Ureter (tissue), 1 donor: ENCODE measurements around the gene TEDDM1. TPM values are rescaled to one million over a fixed set of nuclear protein-coding genes. Genes with fewer than 3 reads are reported as not detected.
A peak's percentile ranks its signal among the peaks of the same experiment; 100 is the strongest.
"Not testable (repeated sequence)": the region's sequence is repeated elsewhere in the genome, so short reads cannot be mapped to it uniquely, and the experiment has no call there.

Experiments used
- DNase-seq: peaks from one replicate; pipeline ENCODE4 v3.0.0-alpha.2; 2020; ENCODE audit warnings: low spot score
- total RNA-seq: library from RNA; stranded (reverse); gene quantifications from one replicate; pipeline ENCODE4 v1.2.4, GENCODE V29; 2023
- donor health status: DM: yes; HTN: yes; CAD: no.

TEDDM1 gene
- total RNA-seq, 1 donor from 2014 or later: not detected

DNA sequence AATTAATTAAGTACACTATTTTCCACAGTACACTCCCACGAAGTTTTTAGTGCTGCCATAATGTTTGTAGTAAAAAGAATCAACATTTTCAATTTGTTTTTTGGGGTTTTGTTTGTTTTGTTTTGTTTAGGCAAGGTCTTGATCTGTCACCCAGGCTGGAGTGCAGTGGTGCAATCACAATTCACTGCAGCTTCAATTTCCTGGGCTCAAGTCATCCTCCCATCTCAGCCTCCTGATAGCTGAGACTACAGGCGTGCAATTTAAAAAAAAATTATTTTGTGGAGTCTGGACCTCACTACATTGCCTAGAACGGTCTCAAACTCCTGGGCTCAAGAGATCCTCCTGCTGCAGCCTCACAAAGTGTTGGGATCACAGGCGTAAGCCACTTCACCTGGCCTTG lies 20.3 kb downstream of the TEDDM1 start:
- no peak for DNase-seq

DNA sequence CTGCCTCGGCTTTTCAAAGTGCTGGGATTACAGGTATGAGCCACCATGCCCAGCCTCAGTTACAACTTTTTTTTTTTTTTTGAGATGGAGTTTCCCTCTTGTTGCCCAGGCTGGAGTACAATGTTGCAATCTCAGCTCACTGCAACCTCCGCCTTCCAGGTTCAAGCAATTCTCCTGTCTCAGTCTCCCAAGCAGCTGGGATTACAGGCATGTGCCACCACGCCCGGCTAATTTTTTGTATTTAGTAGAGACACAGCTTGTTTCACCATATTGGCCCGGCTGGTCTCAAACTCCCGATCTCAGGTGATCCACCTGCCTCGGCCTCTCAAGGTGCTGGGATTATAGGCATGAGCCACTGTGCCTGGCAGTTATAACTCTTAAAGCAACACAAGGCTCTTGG lies 20.7 kb downstream of the TEDDM1 start:
- DNase-seq: not testable (repeated sequence)

DNA sequence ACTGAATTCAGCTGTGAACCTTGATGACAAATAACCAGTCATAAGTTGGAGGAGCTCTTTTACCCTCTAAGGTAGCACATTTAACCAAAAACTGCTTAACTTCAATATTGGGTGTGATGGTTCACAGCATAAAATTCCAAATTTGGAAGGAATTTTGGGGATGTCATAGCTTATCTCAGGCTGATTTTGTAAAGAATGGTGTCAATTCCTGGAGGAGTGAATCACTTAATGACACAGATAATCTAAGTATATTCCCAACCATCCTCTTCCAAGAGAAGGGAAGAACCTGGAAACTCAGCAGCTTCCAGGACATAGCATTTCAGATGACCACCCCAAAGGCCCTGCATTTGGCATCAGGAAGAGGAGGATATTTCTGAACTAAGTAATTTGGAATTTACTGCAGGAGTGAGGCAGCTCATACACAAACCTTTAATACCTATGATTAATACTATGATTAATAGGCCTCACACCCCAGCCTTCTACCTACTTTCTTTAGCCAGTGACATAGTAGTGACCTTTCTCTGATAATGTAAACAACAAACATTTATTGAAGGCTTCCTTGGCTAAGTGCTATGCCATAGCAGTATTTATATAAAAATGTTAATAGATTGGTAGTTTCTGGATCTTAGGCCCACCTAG lies 23.4 kb downstream of the TEDDM1 start:
- DNase-seq: no peak

DNA sequence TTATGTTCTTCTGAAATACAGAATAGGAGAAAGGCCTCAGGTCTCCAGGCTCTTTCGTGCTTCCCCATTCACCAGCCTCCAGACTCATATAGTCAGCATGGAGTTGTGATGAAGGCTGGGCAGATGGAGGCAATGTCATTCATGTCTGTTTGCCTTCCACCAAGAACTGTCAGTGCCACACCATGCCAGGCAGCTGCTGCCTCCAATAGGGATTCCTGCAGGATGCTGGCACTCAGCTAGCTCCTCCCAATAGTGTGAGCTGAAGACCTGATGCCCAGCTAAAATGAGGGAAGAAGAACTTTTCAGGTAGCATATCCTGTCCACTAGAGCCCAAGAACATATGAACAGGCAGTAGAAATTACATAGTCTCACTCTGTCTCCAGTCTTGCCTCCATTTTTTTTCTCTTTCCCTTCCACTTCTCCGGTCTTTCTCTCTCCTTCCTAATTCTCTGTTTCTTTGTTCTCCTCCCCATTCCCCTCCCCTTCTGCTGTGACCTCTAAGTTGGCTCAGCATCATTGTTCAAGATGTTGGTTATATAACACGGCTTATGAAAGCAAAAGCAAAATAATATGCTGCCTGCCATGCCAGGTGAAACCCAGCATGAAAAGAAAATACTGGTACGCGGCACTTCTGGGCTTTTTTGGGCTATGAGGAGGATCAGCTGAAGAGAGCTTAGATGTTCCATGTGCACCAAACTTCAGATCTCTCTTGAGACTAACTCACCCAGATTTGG lies 26.2 kb downstream of the TEDDM1 start:
- DNase-seq: no peak

DNA sequence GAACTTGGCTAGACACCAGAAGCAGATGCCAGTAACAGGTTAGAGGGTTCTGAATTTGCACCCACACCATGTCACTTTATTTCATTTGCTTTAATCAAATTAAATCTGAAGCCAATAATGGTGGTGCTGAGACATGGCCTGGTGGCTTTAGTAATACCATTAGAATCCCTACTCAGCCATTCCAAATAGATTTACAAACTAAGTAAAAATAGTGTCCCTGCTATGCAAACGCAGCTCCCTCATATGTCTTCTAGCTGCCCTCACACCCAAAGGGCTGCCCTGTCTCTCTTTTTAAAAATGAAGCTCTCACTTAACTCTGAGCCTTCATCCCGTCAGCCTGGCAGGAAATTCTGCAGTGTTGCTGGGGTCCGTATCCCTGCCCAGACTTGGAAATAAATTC lies 29.9 kb downstream of the TEDDM1 start:
- no peak for DNase-seq

DNA sequence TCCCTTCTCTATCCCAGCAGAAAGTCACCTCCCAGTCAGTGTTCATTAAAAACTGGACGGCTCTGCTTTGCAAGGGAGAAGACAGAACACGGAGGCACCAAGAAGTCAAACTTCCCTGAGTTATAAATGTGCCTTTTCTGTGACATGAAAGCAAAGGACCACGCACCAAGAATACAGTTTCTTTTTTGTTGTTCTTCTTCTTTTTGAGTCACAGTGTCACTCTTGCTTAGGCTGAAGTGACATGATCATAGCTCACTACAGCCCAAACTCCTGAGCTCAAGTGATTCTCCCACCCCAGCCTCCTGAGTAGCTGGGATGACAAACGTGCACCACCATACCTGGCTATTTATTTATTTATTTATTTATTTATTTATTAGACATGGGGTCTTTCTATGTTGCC lies 31.6 kb downstream of the TEDDM1 start:
- no peak for DNase-seq

DNA sequence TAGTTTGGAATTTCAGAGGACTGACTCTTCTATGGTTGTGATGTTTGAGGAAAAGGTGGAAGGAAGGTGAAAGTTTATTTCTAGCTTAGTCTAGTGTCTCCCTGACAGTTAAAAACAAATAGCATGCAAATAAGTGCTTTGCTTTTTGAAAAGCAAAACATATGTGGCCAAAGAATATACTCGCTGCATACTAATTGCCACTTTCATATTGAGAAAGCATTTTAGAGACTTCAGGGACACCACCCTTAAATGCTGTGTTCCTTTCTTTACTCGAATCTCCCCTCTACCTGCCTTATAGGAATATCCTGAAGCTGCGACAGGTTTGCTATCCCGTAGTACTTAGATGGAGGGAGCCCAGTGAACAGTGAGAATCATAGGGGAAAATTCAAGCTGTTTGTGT lies 32.1 kb downstream of the TEDDM1 start:
- DNase-seq: no peak

DNA sequence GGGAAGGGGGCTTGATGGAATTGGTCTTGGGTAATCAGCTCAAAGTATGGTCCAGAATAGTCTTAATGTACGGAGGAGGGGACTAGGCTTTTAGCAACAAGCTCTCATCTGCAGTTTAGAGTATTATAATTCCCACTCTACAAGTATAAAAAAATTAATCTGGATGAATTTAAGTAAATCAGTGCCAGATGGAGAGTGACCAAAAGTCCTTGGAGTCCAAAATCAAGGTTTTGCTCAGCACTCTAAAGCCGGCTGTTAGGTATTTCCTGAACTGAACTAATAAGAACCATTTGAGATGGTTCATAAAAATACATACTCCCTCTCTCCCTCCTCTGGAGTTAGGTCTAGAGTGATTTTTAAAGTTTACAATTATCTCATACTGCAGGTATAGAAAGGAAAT lies 32.5 kb downstream of the TEDDM1 start:
- DNase-seq: no peak

DNA sequence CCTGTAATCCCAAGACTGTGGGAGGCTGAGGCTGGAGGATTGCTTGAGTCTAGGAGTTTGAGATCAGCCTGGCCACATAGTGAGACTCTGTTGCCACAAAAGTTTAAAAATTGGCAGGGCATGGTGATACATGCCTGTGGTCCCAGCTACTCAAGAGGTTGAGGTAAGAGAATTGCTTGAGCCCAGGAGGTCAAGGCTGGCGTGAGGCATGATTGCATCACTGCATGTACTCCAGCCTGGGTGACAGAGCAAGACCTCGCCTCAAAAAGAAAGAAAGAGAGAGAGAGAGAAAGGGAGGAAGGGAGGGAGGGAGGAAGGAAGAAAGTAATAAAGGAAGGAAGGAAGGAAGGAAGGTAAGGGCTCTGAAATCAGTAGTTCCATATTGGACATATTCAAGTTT lies 33.9 kb downstream of the TEDDM1 start:
- no peak for DNase-seq

DNA sequence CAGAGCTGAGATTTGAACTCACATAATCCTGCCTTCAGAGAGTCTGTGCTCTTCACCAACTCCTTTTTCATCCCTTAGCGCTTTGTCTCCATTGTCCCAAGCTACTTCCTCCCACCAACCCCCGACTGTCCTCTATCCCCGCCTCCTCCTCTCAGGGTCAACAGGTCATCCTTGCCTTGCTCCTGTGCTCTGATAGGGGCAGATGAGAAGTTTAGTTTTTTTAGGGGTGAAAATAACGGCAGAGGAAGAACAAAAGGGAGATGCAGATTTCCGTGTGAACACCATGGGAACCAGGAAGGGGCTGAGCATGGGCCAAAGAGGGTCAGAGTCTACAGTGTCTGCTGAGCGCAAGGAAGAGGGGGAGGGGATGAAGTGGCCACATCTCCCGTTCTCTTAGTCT lies 40.8 kb downstream of the TEDDM1 start:
- DNase-seq: no peak

DNA sequence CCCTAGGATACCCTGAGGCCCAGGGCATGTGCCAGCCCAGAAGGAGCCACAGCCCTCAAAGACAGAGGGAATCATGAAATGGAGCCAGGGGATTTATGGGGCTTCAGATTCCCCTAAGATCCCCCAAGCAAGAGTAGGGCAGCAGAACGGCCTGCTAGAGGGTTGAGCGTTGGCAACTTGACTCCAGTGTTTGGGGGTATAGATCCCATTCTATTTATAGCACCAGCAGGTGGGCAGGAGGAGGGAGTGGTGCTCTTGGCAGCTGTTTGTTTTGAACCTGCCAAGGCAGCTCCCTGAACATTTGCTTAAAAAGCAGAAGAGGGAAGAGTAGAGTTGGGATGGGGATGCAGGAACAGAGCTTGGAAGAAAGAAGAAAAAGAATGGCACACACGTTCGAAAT lies 42.6 kb downstream of the TEDDM1 start:
- DNase-seq: no peak

DNA sequence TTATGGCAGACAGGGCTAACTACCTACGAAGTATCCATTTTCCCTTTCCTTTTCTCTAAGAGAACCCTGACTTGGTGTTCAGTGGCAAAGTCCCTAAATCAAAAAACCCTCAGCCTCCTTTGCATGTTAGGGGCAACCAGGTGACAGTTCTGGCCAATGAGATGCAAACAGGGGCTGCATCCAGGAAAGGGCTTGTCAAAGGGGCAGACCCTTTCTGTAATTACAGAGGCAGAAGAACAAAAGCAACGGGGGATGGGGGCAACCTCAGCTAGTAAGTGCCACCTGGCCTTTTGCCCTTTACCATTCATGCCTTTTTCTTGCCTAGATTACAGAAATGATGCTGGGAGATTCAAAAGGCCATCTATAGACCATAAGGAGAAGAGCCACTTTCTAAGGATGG lies 43.3 kb downstream of the TEDDM1 start:
- DNase-seq: no peak

DNA sequence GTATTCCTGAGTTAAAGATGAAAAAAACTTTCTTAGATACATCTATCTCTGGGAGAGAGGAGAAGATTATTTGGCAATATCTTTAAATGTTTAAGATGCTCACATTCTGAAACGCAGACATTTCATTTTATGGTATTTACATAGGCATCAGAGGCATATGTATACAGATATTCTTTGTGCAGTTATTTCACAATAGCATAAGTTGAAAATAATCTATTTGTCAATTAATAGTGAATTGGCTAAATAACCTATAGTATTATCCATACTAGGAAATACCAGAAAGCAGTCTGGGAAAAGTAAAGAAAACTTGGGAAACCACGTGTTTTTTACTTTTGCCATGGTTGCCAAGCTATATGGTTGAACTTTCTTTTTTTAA lies 44.8 kb downstream of the TEDDM1 start:
- no peak for DNase-seq

DNA sequence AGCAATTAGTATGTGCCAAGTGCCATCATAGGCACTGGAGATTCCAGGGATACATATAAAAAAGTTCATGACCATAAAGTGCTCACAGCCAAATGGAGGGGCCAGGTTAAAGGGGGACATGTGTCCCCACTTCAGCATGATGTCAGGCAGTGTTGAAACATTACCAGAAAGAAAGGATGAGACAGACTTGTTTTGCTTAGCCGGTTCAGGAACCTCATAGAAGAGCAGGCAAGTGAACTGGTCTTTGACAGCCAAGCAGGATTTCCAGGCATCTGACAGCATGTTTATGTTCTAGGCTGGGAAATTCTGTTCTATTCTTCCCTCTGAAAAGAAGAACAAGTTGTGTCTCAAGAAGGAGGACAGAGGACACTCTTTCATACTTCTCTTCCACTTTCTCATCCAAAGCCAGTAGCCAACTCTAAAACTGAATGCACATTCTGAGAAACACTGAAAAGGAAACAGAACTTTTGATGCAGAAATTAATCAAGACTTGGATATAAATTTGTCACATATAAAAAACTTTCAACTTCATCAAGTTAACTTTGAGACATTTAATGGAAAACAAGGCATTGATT lies 48.6 kb downstream of the TEDDM1 start:
- no peak for DNase-seq

DNA sequence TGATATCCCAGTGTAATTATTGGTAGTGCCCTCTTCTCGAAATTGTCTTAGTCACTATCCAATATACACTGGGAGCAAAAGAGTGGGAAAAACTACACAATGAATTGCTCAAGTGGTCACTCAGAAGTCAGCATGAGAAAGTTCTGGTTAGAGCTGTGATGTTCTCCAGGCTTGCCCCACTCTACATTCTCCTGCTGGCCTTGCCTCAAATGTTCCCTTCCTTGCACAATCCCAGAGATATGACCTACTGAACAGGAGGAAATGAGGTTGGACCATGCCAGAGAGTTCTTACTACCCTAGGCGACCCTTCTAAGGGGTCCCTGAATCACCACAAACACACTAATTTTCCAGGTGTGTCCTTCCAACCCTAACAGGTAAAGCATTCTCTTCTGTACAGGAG lies 49.6 kb downstream of the TEDDM1 start:
- no peak for DNase-seq

DNA sequence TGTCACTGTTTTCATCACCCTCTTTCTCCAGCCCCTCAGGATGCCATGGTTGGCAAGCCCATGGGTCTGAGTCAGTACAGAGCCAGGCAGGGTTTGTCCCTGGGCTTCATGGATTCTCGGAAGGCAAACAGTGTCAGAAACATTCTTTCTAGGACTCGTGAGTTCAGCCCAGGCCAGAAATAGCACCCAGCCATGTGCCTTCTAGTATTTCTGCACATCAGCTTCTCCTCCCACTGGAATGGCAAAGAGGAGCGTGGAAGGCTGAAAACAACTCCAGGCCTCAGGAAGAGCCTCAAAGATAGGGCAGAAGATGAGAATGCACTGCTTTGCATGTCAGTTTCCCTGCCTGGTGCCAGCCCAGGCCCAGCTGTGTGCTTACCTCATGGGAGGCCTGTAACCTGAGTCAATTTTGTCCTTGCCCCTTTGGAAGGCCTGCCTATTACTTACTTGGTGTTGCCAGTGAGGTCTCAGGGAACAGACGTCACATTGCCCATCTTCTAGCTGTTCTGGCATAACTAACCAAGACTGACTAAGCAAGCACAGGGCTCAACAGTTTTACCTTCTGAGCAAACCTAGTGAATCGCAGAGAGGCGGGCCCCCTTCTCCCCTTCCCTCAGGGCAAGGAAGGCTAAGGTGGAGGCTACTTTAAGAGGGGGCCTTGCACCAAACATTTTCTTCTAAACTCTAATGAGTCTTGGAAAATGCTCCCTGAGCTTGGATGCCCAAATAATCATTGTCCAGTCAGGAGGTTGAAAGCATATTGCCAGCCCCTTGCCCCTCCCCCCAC lies 51.3 kb downstream of the TEDDM1 start:
- peak; percentile 59 for DNase-seq

Other genes starting within 250 kb of the TEDDM1 start
- 418 TPM for gene GLUL, start 8.9 kb downstream of the TEDDM1 start, total RNA-seq
- gene RGSL1, start 49.5 kb upstream of the TEDDM1 start, total RNA-seq: not detected
- 15.0 TPM for gene RNASEL, start 188.6 kb upstream of the TEDDM1 start, total RNA-seq
- gene RGS16, start 203.7 kb upstream of the TEDDM1 start, total RNA-seq: 22.4 TPM